HG03558 (cell line): ENCODE data around the gene SMAD6.
"Not testable (repeated sequence)": the region's sequence is repeated elsewhere in the genome, so short reads cannot be mapped to it uniquely, and the experiment has no call there.

Experiments used
- ATAC-seq: cut with Tn5 transposase; IDR thresholded peaks from one replicate; pipeline ENCODE4 v1.9.1; 2021; ENCODE audit warnings: moderate number of reproducible peaks; ENCODE audit not compliant: unreplicated experiment; ENCODE audit errors: extremely low read depth

SMAD6 gene

GRCh38 chr15:66674756-66675155 is 27.3 kb upstream of the SMAD6 start:
- no peak for ATAC-seq

- no peak for ATAC-seq
Measured at GRCh38 chr15:66675446-66675845, 26.6 kb upstream of the SMAD6 start.

- ATAC-seq = no peak
Measured at GRCh38 chr15:66677336-66677735, 24.7 kb upstream of the SMAD6 start.

DNA sequence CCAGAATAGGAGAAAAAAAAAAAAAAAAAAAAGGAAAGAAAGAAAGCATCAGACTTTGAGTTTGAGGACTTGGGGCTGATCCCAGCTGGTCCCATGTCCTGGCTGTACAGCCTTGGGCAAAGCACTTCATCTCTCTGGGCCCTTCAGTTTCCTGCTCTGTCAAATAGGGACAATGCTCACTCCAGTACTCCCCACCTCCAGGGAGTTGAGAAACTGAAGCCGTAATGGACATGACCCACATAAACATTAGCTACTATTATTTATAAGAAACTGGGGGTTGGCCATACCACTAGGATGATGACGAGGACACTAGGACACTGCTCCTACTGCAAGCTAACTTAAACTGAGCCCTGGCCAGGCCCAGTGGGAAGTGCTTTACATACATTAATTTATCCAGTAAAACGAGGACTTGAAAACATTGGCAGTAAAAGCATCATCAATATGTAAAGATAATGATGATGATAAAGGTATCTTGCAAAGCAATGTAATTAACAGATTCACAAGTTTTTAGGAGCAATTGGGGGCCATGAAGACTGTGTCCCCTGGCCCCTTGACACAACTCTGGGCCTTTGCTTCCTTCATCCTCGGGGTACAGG is 22.9 kb upstream of the SMAD6 start:
- ATAC-seq = no peak

- ATAC-seq = no peak
Measured at GRCh38 chr15:66679657-66680108, 22.4 kb upstream of the SMAD6 start.

- no peak for ATAC-seq
Measured at GRCh38 chr15:66680502-66680901, 21.5 kb upstream of the SMAD6 start.

- ATAC-seq = no peak
Measured at GRCh38 chr15:66681395-66681794, 20.6 kb upstream of the SMAD6 start.

GRCh38 chr15:66682246-66682645 is 19.8 kb upstream of the SMAD6 start:
- no peak for ATAC-seq

- no peak for ATAC-seq
Measured at GRCh38 chr15:66682865-66683264, 19.2 kb upstream of the SMAD6 start.

DNA sequence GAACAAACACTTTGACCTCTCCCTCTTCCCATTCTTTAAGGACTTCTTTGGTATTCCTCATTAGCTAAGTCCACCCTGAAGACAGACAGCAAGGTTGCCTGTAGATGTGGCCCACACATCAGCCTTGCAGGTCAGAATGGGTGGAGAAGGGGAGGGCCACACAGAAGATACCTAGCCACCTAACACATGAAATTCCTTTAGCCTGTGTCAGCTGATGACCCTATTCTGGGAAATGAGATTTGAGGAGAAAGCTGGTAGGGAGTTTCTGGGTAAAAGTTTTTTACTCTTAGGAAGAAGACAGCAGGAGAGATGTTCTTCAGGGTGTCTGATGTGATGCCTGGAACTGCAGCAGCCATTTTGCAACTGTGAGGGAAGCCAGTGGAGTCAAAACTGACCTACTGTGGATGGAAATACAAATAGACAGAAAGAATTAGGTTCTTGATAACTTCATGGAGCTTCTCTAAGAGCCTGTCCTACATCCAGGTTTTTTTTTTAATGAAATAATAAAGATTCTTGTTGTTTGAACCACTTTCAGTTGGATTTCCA is 17.8 kb upstream of the SMAD6 start:
- no peak for ATAC-seq

DNA sequence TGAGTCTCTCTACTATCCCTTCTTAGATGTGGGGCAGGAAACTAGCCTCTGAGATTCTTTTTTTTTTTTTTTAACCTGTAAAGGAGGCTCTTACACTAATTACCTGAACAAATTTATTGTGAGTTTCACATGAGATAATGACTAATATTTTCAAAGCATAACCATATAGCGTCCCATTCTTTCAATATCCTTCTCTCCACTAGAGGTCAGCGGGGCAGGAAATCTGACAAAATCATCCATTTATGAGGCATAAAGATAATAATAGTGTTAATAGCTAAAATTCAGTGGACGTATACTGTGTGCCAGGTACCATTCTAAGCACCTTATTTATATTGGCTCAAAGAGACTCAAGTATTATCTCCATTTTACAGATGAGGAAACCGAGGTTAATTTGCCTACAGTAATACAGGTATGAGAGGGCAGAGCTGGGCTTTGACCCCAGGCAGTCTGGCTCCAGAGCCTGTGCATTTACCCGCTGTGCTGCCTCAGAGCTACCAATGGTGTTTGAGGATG is 16.3 kb upstream of the SMAD6 start:
- no peak for ATAC-seq

DNA sequence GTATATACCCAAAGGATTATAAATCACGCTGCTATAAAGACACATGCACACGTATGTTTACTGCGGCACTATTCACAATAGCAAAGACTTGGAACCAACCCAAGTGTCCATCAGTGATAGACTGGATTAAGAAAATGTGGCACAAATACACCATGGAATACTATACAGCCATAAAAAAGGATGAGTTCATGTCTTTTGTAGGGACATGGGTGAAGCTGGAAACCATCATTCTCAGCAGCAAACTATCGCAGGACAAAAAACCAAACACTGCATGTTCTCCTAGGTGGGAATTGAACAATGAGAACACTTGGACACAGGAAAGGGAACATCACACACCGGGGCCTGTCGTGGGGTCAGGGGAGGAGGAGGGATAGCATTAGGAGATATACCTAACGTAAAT is 11.1 kb upstream of the SMAD6 start:
- ATAC-seq = not testable (repeated sequence)

GRCh38 chr15:66691727-66692126 is 10.3 kb upstream of the SMAD6 start:
- no peak for ATAC-seq

GRCh38 chr15:66692391-66692790 is 9.6 kb upstream of the SMAD6 start:
- ATAC-seq = no peak

- ATAC-seq = no peak
Measured at GRCh38 chr15:66692808-66693596, 9.0 kb upstream of the SMAD6 start.

GRCh38 chr15:66696770-66697169 is 5.3 kb upstream of the SMAD6 start:
- ATAC-seq = no peak

GRCh38 chr15:66698318-66698961 is 3.6 kb upstream of the SMAD6 start:
- no peak for ATAC-seq

GRCh38 chr15:66698971-66699370 is 3.1 kb upstream of the SMAD6 start:
- no peak for ATAC-seq

- ATAC-seq = no peak
Measured at GRCh38 chr15:66700412-66700801, 1.6 kb upstream of the SMAD6 start.

- ATAC-seq = no peak
Measured at GRCh38 chr15:66700802-66701421, 1.1 kb upstream of the SMAD6 start.
